ENCODE results near the gene ATAD3B. TPM values are rescaled to one million over a fixed set of nuclear protein-coding genes. Genes with fewer than 3 reads are reported as not detected.
A peak's percentile ranks its signal among the peaks of the same experiment; 100 is the strongest.

Gene ATAD3B
- total RNA-seq, 4 donors from 2014 or later, result 9.9 to 40.1 (median 24.1) TPM

- no peak for DNase-seq
- TF ChIP-seq CTCF (IDR thresholded peaks at IDR 0.05) (no peak), POLR2A (IDR thresholded peaks at IDR 0.05) (peak in 2 of 4 donors; percentile 26 to 64)
- peaks cover 77 to 99% (median 82%) of the 10 kb centered on the region in 3 donors for H3K4me1 ChIP-seq
- intact Hi-C loops (cut with DNase I), result no loop called here
- H3K36me3 ChIP-seq, result peaks cover 0 to 3% (median 0%) of the 10 kb centered on the region in 3 donors
- peak overlapping the region in 3 of 4 donors; percentile 53 to 75 (median 70) for H3K4me3 ChIP-seq
- H3K9me3 ChIP-seq, result no peaks in the 10 kb centered on the region
- peak overlapping the region; percentile 93 to 97 (median 96) for H3K27ac ChIP-seq
- 0 to 25% methylated on average over 1 to 5 of the region's 34 CpGs for WGBS, 2 donors
- H3K27me3 ChIP-seq, result peaks cover 0 to 23% (median 0%) of the 10 kb centered on the region in 4 donors
Observed at GRCh38 chr1:1432951-1433803, 38.4 kb upstream of the ATAD3B start.

- Histone ChIP-seq H3K4me3 (peak overlapping the region in 3 of 4 donors; percentile 53 to 75 (median 70)), H3K4me1 (peaks cover 77 to 99% (median 82%) of the 10 kb centered on the region in 3 donors), H3K36me3 (peaks cover 0 to 3% (median 2%) of the 10 kb centered on the region in 3 donors), H3K9me3 (no peaks in the 10 kb centered on the region), H3K27ac (peak overlapping the region; percentile 93 to 97 (median 96)), H3K27me3 (peaks cover 0 to 23% (median 0%) of the 10 kb centered on the region in 4 donors)
- TF ChIP-seq CTCF (IDR thresholded peaks at IDR 0.05) (no peak), POLR2A (IDR thresholded peaks at IDR 0.05) (no peak)
- DNase-seq, result no peak
- intact Hi-C loops (cut with DNase I), result no loop called here
- WGBS, 2 donors, result 3% methylated on average over 7 of the region's 12 CpGs; no CpG with 5 or more reads in 1 of the 2 donors
Observed at GRCh38 chr1:1433804-1434130, 37.8 kb upstream of the ATAD3B start.

GRCh38 chr1:1434131-1434823, 37.3 kb upstream of the ATAD3B start:
- peaks cover 0 to 23% (median 0%) of the 10 kb centered on the region in 4 donors for H3K27me3 ChIP-seq
- peaks cover 0 to 7% (median 3%) of the 10 kb centered on the region in 3 donors for H3K36me3 ChIP-seq
- H3K27ac ChIP-seq, result peak overlapping the region; percentile 93 to 97 (median 96)
- peak overlapping the region in 3 of 4 donors; percentile 53 to 75 (median 70) for H3K4me3 ChIP-seq
- intact Hi-C loops (cut with DNase I), result no loop called here
- H3K9me3 ChIP-seq, result no peaks in the 10 kb centered on the region
- no CpG with 5 or more reads among the region's 32 CpGs for WGBS, 2 donors
- no peak for DNase-seq
- TF ChIP-seq CTCF (IDR thresholded peaks at IDR 0.05) (no peak), POLR2A (IDR thresholded peaks at IDR 0.05) (no peak)
- H3K4me1 ChIP-seq, result peaks cover 77 to 97% (median 79%) of the 10 kb centered on the region in 3 donors

GRCh38 chr1:1434824-1435105, 36.8 kb upstream of the ATAD3B start:
- WGBS, 2 donors, result 50 to 94% methylated on average over 2 to 4 of the region's 4 CpGs
- TF ChIP-seq CTCF (IDR thresholded peaks at IDR 0.05) (no peak), POLR2A (IDR thresholded peaks at IDR 0.05) (no peak)
- intact Hi-C loops (cut with DNase I), result no loop called here
- H3K9me3 ChIP-seq, result no peaks in the 10 kb centered on the region
- peak overlapping the region in 3 of 4 donors; percentile 53 to 75 (median 70) for H3K4me3 ChIP-seq
- H3K27ac ChIP-seq, result peak overlapping the region; percentile 93 to 97 (median 96)
- peaks cover 0 to 23% (median 0%) of the 10 kb centered on the region in 4 donors for H3K27me3 ChIP-seq
- H3K36me3 ChIP-seq, result peaks cover 0 to 12% (median 3%) of the 10 kb centered on the region in 3 donors
- peaks cover 75 to 92% (median 77%) of the 10 kb centered on the region in 3 donors for H3K4me1 ChIP-seq
- DNase-seq, result no peak

All from esophagus squamous epithelium (tissue), 5 donors.